Measurements from ENCODE around the gene COL15A1.
A peak's percentile ranks its signal among the peaks of the same experiment; 100 is the strongest.

Gene COL15A1

DNA sequence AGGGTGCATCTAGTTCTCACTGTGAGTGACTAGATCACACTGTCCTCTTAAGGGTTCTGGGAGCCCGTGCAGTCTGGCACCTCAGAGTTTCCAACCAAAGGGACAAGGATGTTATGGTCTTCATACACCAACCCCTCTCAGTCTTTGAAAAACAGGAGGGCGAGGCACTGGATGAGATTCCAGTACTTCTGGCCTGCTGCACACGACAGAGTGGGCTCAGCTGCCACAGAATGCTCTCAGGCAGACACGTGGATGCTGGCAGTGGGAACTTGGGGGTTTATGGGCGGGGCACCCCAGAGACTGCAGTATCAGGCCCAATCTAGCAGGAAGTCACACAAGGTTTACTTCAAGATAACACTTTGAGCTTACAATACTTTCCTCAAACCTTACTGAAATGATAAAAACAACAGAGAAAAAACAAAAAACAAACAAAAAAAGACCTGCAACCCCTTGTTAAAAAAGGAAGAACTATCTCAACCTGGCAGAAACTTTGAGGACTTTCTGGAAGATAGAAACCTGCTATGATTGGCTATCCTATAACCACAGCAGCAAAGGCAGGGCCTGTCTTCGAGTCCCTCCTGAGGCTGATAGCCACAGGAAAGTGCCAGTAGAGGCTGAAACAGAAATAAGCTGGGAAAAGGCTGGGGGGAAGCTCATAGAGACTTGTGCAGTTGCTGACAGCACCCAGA is 132.9 kb downstream of the COL15A1 start:
- Mint-ChIP-seq H3K4me1 (peaks cover 6% of the 10 kb centered on the region), H3K27me3 (ENCODE audit: low read depth, poor library complexity) (no peaks in the 10 kb centered on the region), H3K9me3 (peaks cover 4% of the 10 kb centered on the region), H3K4me3 (no peak overlapping the region), H3K36me3 (ENCODE audit: low read depth) (no peaks in the 10 kb centered on the region), H3K27ac (no peak overlapping the region)
- TF ChIP-seq, protein P1, sequence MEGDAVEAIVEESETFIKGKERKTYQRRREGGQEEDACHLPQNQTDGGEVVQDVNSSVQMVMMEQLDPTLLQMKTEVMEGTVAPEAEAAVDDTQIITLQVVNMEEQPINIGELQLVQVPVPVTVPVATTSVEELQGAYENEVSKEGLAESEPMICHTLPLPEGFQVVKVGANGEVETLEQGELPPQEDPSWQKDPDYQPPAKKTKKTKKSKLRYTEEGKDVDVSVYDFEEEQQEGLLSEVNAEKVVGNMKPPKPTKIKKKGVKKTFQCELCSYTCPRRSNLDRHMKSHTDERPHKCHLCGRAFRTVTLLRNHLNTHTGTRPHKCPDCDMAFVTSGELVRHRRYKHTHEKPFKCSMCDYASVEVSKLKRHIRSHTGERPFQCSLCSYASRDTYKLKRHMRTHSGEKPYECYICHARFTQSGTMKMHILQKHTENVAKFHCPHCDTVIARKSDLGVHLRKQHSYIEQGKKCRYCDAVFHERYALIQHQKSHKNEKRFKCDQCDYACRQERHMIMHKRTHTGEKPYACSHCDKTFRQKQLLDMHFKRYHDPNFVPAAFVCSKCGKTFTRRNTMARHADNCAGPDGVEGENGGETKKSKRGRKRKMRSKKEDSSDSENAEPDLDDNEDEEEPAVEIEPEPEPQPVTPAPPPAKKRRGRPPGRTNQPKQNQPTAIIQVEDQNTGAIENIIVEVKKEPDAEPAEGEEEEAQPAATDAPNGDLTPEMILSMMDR (IDR thresholded peaks at IDR 0.05) = no peak
- DNase-seq = no peak

DNA sequence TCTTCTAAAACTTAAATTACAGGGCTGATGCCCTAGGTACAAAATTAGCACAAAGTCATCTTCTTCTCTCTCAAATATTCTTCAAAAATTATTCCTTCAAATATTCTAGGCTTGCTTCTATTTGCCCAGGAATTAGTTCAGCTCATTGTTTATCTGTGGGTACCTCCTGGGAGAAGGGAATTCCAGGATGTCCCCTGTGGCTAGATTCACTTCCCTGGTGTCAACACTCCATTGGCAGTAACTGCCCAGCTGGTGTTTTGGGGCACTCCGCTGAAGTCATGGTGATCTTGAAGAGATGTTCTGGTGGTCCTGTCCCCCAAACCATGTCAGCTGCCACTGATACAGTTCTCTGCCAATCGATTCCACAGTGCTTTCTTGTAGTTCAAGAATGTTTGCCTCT is 135.0 kb downstream of the COL15A1 start:
- Mint-ChIP-seq H3K4me1 (peaks cover 11% of the 10 kb centered on the region), H3K36me3 (ENCODE audit: low read depth) (no peaks in the 10 kb centered on the region), H3K27ac (no peak overlapping the region), H3K4me3 (no peak overlapping the region), H3K9me3 (peaks cover 4% of the 10 kb centered on the region), H3K27me3 (ENCODE audit: low read depth, poor library complexity) (peaks cover 5% of the 10 kb centered on the region)
- DNase-seq = no peak
- TF ChIP-seq, protein P1 (IDR thresholded peaks at IDR 0.05) = no peak

DNA sequence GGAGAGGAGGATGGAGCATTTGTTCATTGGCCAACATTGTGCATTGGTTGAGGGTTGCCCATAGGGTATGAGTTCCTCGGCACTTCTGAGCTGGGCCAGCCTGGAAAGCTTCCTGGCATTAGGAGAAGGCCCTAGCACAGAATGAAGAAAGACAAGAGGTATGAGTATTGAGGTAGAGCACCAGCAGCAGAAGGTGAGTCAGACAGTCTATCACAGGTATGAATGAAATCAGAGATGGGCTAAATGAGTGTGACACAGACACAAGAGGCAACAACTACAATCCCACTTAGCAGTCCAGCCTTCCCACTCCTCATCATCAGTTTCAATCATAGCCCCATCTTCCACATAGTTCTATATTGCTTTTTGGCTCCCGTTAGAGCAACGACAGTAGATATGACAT is 135.8 kb downstream of the COL15A1 start:
- no peaks in the 10 kb centered on the region for H3K36me3 Mint-ChIP-seq (ENCODE audit: low read depth)
- H3K4me1 Mint-ChIP-seq = peaks cover 11% of the 10 kb centered on the region
- no peak overlapping the region for H3K4me3 Mint-ChIP-seq
- no peak for DNase-seq
- H3K27me3 Mint-ChIP-seq (ENCODE audit: low read depth, poor library complexity) = peaks cover 5% of the 10 kb centered on the region
- H3K9me3 Mint-ChIP-seq = peaks cover 4% of the 10 kb centered on the region
- TF ChIP-seq, protein P1 (IDR thresholded peaks at IDR 0.05) = no peak
- H3K27ac Mint-ChIP-seq = no peak overlapping the region

DNA sequence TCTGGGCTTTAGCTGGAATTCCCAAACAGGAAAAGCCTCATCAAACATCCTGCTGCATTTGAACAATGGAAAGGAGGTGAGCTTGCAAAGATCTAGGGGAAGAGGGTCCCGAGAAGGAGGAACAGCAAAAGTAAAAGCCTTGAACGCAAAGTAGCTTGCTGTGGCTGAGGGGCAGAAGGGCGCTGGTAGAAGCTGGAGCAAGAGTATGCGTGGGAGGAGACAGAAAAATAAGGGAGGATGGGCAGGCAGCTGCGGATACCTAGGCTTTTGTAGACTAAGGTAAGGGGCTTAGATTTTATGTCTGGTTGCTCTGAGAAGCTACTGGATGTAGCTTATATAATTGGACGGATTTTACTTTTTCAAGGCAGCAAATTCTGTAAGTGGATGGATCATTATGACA is 139.3 kb downstream of the COL15A1 start:
- Mint-ChIP-seq H3K9me3 (peaks cover 4% of the 10 kb centered on the region), H3K4me1 (peaks cover 16% of the 10 kb centered on the region), H3K27me3 (ENCODE audit: low read depth, poor library complexity) (peaks cover 5% of the 10 kb centered on the region), H3K36me3 (ENCODE audit: low read depth) (no peaks in the 10 kb centered on the region), H3K27ac (no peak overlapping the region), H3K4me3 (no peak overlapping the region)
- TF ChIP-seq, protein P1 (IDR thresholded peaks at IDR 0.05) = no peak
- DNase-seq = no peak

DNA sequence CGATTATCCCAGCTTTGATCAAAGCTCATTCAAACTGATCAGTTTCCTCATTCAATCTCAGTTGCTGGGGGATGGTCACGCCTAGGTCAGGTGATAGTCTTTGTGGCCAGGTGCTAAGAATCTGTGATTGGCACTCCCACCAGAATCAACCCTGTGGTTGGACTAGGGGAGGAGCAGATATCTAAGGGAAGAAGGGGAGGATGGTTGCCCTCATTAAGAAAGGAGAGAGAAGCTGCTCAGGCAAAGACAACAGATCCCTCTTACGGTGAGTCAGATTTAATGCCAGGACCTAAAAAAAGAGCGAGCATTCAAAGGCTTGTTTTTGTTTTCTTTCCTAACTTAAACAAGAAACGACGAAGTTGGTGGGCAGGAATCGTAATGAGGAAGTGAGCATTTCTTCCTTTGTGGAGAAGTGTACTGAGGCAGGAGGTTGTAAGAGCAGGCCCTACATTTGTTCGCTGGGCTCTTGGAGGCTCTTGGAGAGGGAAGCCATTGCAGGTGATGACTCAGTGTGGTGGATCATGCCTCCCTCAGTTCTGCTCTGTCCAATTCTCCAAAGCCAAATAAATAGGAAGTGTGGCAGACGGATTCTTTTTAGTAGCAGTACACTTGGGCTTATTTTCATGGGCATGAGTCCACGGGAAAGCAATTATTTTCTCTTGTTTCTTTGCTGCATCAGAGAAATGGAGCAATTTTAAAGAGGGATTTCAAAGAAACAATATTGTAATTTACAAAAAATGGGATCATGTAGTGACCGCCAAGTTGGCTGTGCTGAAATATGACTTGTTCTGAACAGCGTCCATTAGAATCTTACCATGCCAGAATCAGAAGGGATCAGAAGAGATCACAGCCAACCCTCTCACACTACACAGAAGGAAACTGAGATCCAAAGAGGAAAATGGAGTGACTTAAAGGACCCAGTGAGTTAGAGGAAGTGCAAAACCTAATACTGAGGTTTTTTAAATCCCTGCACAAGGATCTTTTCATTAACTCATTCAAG is 142.5 kb downstream of the COL15A1 start:
- Mint-ChIP-seq H3K4me1 (peaks cover 16% of the 10 kb centered on the region), H3K27me3 (ENCODE audit: low read depth, poor library complexity) (peaks cover 7% of the 10 kb centered on the region), H3K27ac (peak overlapping the region; percentile 26), H3K36me3 (ENCODE audit: low read depth) (no peaks in the 10 kb centered on the region), H3K4me3 (no peak overlapping the region), H3K9me3 (peaks cover 15% of the 10 kb centered on the region)
- DNase-seq = no peak
- TF ChIP-seq, protein P1 (IDR thresholded peaks at IDR 0.05) = no peak
